OCI-LY7 (cell line): Measurements from ENCODE around the gene KRT73.

ENCODE experiments used
- EZH2phosphoT487 ChIP-seq: fragments of 200-600 bp; sonication (generic); IDR thresholded peaks from 2 replicates; pipeline ENCODE4 v1.6.1; 2018; ENCODE audit warnings: low read depth, borderline replicate concordance, mild to moderate bottlenecking, mixed run types, antibody characterized with exemption, low read length, moderate library complexity, mixed read lengths
- TF ChIP-seq, protein P1 (sequence below): fragments of 200-600 bp; sonication (generic); conservative IDR thresholded peaks from 2 replicates; pipeline ENCODE4 v1.5.1; 2014; ENCODE audit warnings: mild to moderate bottlenecking, antibody characterized with exemption, low read length, moderate library complexity, mixed read lengths

DNA sequence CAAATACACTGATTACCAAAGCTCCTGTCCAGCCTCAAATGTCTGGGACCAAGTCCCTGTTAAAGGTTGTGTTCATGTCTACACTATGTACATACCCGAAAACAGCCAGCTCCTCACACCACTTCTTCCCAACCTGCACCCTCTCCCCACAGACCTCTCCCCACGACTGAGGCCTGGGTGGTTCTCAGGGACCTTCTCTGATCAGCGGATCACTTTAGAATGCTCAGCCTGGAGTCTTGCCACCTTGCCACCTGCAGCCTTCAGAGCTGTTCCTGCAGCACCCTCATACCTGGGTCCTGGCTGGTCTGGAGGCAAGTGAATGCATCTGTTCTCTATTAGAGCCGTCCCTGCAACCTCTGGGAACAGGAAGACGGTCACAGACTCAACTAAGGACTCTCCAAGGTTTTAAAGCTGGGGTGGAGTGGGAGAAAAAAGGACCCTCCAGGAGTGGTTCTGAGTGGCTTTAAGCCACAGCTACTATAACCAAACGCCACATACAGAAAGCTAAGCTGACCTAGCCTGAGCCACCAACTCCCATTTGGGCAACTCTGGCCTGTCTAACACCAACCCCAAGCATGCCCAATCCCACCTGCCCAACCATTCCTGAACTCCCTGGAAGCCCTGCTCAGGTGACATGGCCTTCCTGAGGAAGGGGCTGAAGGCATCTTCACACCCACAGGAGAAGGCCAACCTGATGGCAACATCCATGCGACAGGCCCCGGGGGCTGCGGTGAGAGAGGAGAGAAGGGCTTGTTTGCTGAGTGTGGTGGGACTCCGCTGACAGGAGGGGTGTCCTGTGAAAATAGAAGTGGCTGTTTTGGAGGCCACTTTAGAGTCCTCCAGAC is 25.1 kb upstream of the KRT73 start:
- TF ChIP-seq, protein P1, sequence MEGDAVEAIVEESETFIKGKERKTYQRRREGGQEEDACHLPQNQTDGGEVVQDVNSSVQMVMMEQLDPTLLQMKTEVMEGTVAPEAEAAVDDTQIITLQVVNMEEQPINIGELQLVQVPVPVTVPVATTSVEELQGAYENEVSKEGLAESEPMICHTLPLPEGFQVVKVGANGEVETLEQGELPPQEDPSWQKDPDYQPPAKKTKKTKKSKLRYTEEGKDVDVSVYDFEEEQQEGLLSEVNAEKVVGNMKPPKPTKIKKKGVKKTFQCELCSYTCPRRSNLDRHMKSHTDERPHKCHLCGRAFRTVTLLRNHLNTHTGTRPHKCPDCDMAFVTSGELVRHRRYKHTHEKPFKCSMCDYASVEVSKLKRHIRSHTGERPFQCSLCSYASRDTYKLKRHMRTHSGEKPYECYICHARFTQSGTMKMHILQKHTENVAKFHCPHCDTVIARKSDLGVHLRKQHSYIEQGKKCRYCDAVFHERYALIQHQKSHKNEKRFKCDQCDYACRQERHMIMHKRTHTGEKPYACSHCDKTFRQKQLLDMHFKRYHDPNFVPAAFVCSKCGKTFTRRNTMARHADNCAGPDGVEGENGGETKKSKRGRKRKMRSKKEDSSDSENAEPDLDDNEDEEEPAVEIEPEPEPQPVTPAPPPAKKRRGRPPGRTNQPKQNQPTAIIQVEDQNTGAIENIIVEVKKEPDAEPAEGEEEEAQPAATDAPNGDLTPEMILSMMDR: no peak
- TF ChIP-seq EZH2phosphoT487: no peak
